Measurements from ENCODE around the gene HIC2.
A peak's percentile ranks its signal among the peaks of the same experiment; 100 is the strongest.
"Not testable (repeated sequence)": the region's sequence is repeated elsewhere in the genome, so short reads cannot be mapped to it uniquely, and the experiment has no call there.

The HIC2 gene

GRCh38 chr22:21450858-21451353 lies 33.7 kb downstream of the HIC2 start:
- DNase-seq, result peak in 1 of 2 donors; percentile 12

GRCh38 chr22:21451545-21452520 lies 34.7 kb downstream of the HIC2 start:
- DNase-seq, result peak in 1 of 2 donors; percentile 9

GRCh38 chr22:21452666-21453065 lies 35.5 kb downstream of the HIC2 start:
- DNase-seq, result peak in 1 of 2 donors; percentile 5

GRCh38 chr22:21454998-21455333 lies 37.8 kb downstream of the HIC2 start:
- DNase-seq, result peak in 1 of 2 donors; percentile 7

- DNase-seq, result peak in 1 of 2 donors; percentile 11
Observed at GRCh38 chr22:21455334-21456089, 38.3 kb downstream of the HIC2 start.

GRCh38 chr22:21457023-21457787 lies 40.0 kb downstream of the HIC2 start:
- peak in 1 of 2 donors; percentile 13 for DNase-seq

GRCh38 chr22:21462672-21463071 lies 45.5 kb downstream of the HIC2 start:
- DNase-seq, result not testable (repeated sequence)

GRCh38 chr22:21467337-21468193 lies 50.4 kb downstream of the HIC2 start, which contains the start of gene TMEM191C:
Gene TMEM191C, plus strand, starts transcription at chr22:21467387. Its CDS starts 73 bp downstream, at chr22:21467460.
- DNase-seq, result not testable (repeated sequence)

- DNase-seq, result peak; percentile 91 to 92
Observed at GRCh38 chr22:21468194-21469096, 51.3 kb downstream of the HIC2 start.

- DNase-seq, result not testable (repeated sequence)
Observed at GRCh38 chr22:21469097-21469994, 52.2 kb downstream of the HIC2 start.

GRCh38 chr22:21472984-21473383 lies 55.8 kb downstream of the HIC2 start:
- not testable (repeated sequence) for DNase-seq

- not testable (repeated sequence) for DNase-seq
Observed at GRCh38 chr22:21473664-21474063, 56.5 kb downstream of the HIC2 start.

- DNase-seq, result not testable (repeated sequence)
Observed at GRCh38 chr22:21484039-21484438, 66.9 kb downstream of the HIC2 start.

- not testable (repeated sequence) for DNase-seq
Observed at GRCh38 chr22:21487723-21488122, 70.6 kb downstream of the HIC2 start.

- not testable (repeated sequence) for DNase-seq
Observed at GRCh38 chr22:21489149-21489680, 72.0 kb downstream of the HIC2 start.

- not testable (repeated sequence) for DNase-seq
Observed at GRCh38 chr22:21490556-21490955, 73.4 kb downstream of the HIC2 start.

- DNase-seq, result not testable (repeated sequence)
Observed at GRCh38 chr22:21492271-21492670, 75.1 kb downstream of the HIC2 start.

GRCh38 chr22:21493789-21494782 lies 76.9 kb downstream of the HIC2 start:
- DNase-seq, result not testable (repeated sequence)
